HG02840 (cell line): Measurements from ENCODE around the gene DEFB125.
"Not testable (repeated sequence)": the region's sequence is repeated elsewhere in the genome, so short reads cannot be mapped to it uniquely, and the experiment has no call there.

Experiments
- ATAC-seq: cut with Tn5 transposase; IDR thresholded peaks from one replicate; pipeline ENCODE4 v1.9.1; 2021; ENCODE audit warnings: mild to moderate bottlenecking, moderate library complexity, moderate number of reproducible peaks; ENCODE audit not compliant: unreplicated experiment, low FRiP score

The DEFB125 gene, protein sequence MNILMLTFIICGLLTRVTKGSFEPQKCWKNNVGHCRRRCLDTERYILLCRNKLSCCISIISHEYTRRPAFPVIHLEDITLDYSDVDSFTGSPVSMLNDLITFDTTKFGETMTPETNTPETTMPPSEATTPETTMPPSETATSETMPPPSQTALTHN

DNA sequence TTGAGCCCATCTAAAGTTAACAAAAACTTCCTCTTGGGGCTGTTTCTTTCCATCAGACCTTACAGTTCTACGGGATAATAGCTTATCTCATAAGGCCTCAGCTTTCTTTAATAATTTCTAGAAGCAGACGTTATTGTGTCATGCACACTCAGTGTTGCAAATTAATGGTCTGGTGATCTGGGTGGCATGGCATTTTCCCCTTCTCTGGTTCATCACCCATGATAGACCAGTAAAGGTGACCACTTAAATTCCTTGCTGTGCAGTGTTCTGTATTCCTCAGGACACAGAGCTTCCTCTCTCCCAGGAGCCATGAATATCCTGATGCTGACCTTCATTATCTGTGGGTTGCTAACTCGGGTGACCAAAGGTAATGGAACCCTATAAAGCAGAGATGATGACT is at the start of gene DEFB125:
DEFB125 (plus strand) TSS at position 272 of the 400 bp plus-strand sequence; CDS start at position 310, 38 bp downstream.
- no peak for ATAC-seq

DNA sequence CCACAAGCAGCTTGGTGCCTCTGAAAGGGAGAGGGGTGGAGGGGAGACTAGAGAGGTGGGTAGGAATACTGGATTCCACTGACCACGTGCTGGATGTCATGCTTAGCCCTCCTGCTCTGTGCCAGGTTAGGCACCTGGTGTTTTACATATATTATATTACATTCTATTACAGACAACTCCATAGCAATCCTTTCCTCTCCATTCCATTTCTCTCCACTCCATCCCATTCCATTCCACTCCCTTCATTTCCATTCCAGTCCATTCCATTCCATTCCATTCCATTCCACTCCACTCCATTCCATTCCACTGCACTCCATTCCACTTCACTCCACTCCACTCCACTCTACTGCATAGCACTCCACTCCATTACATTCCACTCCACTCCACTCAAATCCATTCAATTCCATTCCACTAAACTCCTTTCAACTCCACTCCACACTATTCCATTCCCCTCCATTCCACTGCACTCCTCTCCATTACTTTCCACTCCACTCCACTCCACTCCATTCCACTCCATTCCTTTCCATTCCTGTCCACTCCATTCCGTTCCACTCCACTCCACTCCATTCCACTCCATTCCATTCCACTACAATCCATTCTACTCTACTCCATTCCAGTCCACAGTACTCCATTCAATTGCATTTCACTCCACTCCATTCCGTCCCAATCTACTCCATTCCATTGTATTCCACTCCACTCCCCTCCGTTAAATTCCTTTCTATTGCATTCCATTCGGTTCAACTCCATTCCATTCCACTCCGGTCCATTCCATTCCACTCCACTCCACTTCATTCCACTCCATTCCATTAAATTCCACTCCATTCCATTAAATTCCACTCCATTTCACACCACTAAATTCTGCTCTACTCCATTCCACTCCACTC is 27.2 kb upstream of the DEFB125 start:
- ATAC-seq = no peak

DNA sequence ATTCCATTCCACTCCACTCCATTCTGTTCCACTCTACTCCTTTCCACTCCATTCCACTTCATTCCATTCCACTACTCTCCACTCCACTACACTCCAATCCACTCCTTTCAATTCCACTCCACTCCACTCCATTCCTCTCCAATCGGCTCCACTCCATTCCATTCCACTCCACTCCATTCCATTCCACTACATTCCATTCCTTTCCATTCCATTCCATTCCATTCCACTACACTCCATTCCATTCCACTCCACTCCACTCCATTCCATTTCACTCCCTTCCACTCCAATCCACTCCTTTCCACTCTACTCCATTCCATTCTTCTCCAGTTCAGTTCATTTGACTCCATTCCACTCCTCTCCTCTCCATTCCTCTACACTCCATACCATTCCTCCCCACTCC is 26.2 kb upstream of the DEFB125 start:
- no peak for ATAC-seq

DNA sequence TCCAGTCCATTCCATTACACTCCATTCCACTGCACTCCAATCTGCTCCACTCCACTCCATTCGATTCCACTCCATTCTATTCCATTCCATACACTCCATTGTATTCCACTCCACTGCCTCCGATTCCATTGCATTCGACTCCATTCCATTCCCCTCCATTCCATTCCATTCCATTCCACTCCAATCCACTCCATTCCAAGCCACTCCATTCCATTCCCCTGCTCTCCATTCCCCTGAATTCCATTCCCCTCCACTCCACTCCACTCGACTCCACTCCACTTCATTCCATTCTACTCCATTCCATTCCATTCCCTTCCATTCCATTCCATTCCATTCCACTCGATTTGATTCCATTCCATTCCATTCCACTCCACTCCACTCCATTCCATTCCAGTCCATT is 25.7 kb upstream of the DEFB125 start:
- ATAC-seq = no peak

DNA sequence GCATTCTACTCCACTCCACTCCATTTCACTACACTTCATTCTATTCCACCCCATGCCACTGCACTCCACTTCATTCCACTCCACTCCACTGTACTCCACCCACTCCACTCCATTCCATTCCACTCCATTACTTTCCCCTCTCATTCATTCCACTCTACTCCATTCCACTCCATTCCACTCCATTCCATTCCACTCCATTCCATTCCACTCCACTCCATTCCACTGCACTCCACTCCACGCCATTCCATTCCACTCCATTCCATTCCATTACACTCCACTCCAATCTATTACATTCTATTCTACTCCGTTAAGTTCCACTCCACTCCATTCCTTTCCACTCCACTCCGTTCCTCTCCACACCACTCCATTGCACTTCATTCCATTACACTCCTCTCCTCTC is 25.0 kb upstream of the DEFB125 start:
- no peak for ATAC-seq

DNA sequence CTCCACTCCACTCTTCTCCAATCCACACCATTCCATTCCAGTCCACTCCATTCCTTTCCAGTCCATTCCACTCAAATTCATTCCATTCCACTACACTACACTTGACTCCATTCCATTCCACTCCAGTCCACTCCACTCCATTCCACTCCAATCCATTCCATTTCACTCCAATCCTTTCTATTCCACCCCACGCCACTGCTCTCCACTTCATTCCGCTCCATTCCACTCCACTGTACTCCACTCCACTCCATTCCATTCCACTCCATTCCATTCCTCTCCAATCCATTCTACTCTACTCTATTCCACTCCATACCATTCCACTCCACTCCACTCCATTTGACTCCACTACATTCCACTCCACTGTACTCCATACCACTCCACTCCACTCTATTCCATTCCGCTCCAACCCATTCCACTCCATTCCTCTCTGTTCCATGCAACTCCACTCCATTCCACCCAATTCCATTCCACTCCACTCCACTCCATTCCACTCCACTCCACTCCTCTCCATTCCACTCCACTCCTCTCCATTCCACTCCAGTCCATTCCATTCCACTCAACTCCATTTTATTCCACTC is 23.4 kb upstream of the DEFB125 start:
- ATAC-seq = no peak

DNA sequence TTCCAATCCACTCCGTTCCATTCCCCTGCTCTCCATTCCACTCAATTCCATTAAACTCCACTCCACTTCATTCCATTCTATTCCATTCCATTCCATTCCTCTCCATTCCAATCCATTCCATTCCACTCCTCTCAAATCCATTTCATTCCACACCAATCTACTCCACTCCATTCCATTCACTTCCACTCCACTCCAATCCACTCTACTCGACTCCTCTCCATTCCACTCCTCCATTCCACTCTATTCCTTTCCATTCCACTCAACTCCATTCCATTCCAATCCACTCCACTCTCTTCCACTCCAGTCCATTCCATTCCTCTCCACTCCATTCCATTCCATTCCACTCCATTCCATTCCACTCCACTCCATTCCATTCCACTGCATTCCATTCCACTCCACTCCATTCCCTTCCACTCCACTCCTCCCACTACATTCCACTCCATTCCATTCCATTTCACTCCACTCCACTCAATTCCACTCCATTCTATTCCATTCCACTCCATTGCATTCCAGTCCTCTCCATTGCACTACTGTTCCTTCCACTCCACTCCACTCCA is 22.6 kb upstream of the DEFB125 start:
- ATAC-seq = no peak

DNA sequence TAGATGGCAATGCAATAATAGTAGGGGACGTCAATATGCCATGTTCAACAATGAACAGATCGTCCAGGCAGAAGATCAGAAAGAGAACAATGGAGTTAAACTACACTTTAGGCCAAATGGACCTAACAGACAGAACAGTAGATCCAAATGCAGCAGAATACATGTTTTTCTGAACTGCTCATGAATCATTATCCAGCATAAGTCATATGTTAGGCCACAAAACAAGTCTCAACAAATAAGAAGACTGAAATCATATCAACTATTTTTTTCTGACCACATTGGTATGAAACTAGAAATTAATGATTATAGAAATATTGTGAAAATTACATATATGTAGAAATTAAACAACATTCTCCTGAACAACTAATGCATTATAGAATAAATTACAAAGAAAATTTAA is 10.2 kb upstream of the DEFB125 start:
- no peak for ATAC-seq

DNA sequence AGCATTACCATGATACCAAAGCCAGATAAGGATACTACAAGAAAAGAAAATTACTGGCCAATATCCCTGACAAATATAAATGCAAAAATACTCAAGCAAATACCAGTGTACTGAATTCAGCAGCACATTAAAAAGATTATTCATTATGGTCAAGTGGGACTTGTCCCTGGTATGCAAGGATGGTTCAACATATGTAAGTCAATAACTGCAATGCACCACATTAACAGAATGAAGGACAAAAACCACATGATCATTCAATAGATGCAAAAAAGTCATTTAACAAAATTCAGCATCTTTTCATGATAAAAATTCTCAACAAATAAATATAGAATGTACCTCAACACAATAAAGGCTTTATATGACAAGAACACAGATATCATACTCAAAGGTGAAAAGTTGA is 9.1 kb upstream of the DEFB125 start:
- no peak for ATAC-seq

DNA sequence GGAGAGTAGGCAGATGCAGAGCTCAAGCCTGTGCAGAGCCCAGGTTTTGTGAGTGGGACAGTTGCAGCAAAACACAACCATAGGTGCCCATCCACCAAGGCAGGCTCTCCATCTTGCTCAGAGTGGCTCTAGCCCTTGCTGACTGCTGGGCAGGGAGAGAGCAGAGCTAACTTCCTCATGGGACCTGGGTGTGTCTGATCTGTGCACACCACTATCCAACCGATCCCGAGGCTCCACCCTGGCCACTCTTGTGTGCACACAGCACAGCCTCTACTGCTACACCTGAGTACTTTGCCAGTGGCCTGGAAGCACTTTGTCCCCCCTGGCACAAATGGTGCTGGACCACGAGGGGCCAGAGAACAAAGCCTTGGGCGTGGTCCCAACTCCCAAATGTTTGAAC is 7.9 kb upstream of the DEFB125 start:
- ATAC-seq = no peak

DNA sequence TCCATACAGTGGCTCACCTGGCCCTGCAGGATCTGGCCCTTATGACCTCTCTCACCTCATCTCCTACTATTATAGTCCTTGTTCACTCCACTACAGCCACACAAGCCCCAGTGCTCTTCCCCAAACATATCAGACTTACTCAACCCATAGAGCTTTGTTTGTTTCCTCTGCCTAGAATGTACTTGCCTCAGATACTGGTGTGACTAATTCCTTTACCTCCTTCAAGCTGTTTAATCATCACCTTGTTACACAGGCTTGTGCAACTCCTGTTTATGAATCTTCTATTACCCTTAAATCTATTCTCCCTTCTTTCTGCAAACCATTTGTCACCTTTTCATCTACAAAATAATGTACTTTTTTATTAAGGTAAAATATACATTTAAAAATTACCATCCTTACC is 3.2 kb downstream of the DEFB125 start:
- ATAC-seq = no peak

DNA sequence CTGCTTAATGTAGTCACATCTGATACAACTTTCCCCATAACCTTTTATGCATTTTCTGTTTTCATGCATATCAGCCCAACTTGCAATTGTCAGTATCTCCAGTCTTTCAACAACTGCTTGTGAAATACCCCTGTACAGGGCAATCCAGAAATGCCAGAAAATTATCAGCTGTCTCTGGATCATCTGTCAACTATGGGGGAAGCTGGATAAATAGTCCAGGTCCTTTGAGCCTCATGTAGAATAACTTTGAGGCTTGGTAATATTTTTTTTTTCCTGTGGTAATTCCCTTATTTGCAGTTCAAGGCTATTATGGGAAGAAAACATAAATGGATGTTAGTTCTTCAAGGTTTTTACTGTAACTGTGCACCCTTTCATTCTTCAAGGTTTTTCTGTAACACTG is 6.2 kb downstream of the DEFB125 start:
- no peak for ATAC-seq

DNA sequence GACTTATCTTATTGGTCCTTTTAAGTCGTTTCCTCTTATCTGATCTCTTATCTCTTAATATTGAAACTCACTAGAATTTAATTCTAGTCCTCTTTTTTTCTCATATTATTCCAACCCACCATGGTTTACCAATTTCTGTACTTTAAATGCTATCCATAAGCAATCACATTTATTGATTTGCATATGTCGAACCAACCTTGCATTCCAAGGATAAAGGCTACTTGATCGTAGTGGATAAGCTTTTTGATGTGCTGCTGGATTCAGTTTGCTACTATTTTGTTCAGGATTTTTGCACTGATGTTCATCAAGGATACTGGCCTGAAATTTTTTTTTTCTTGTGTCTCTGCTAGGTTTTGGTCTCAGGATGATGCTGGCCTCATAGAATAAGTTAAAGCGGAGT is 7.7 kb downstream of the DEFB125 start:
- ATAC-seq = no peak

DNA sequence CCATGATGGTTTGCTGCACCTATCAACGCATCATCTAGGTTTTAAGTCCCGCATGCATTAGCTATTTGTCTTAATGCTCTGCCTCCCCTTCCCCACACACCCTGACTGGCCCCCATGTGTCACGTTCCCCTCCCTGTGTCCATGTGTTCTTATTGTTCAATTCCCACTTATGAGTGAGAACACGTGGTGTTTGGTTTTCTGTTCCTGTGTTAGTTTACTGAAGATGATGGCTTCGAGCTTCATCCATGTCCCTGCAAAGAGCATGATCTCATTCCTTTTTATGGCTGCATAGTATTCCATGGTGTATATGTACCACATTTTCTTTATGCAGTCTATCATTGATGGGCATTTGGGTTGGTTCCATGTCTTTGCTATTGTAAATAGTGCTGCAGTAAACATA is 10.2 kb downstream of the DEFB125 start:
- not testable (repeated sequence) for ATAC-seq

DNA sequence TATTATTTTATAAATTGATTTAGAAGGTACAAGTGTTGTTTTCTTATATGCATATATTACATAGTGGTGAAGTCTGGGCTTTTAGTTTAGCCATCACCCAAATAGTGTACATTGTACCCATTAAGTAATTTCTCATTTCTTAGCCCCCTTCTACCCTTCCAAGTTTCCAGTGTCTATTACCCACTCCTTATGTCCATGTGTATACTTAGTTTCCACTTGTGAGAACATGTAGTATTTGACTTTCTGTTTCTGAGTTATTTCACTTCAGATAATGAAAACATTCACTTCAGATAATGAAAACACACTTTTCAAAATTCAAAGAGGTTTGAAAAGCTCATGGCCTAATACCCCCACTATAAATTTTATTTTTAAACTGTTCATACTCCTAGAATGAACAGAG is 14.5 kb downstream of the DEFB125 start:
- ATAC-seq = no peak

DNA sequence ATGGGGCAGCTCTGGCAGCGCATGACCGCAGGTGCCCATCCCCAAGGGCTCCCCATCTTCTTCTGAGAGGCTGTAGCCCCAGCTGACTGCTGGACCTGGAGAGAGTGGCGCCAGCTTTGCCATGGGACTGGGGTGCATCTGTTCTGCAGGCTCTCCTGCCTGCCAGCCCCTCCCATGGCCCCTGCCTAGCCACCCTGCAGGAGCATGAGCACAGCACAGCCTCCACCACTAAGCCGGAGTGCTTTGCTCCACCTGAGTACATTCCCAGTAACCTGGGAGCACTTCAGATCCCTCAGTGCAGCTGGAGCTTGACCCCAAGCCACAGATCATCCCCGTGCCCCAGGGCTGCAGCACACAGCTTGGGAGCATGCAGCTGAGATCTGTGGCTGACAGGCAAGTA is 16.0 kb downstream of the DEFB125 start:
- no peak for ATAC-seq

DNA sequence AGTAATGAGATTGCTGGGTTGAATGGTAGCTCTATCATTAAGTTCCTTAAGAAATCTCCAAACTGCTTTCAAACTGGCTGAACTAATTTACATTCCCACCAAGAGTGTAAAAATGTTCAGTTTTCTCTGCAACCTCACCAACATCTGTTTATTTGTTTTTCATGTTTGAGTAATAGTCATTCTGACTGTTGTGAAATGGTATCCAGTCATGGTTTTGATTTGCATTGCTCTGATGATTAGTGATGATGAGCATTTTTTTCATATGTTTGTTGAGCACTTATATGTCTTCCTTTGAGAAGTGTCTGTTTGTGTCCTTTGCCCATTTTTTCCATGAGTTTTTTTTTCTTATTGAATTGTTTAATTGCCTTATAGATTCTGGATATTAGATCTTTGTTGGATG is 24.9 kb downstream of the DEFB125 start:
- ATAC-seq = no peak

DNA sequence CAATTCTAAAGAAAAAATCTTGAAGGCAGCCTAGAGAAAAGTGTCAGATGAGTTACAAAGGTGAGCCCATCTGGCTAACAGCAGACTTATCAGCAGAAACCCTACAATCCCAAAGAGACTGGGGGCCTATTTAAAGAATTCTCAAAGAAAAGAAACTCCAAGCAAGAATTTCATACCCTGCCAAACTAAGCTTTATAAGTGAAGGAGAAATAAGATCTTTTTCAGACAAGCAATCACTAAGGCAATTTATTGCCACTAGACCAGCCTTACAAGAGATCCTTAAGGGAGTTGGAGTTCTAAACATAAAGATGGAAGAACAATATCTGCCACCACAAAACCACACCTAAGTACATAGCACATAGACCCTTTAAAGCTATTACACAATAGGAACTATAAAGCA is 30.0 kb downstream of the DEFB125 start:
- no peak for ATAC-seq

DNA sequence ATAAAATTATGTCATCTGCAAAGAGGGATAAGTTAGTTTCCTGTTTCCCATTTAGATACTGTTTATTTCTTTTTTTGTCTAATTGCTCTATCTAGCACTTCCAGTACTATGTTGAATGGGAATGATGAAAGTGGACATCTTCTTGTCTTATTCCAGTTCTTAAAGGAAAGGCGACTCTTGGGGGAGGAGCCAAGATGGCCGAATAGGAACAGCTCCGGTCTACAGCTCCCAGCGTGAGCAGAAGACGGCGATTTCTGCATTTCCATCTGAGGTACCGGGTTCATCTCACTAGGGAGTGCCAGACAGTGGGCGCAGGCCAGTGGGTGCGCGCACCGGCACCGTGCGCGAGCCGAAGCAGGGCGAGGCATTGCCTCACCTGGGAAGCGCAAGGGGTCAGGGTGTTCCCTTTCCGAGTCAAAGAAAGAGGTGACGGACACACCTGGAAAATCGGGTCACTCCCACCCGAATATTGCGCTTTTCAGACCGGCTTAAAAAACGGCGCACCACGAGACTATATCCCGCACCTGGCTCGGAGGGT is 42.4 kb downstream of the DEFB125 start:
- ATAC-seq = not testable (repeated sequence)

DNA sequence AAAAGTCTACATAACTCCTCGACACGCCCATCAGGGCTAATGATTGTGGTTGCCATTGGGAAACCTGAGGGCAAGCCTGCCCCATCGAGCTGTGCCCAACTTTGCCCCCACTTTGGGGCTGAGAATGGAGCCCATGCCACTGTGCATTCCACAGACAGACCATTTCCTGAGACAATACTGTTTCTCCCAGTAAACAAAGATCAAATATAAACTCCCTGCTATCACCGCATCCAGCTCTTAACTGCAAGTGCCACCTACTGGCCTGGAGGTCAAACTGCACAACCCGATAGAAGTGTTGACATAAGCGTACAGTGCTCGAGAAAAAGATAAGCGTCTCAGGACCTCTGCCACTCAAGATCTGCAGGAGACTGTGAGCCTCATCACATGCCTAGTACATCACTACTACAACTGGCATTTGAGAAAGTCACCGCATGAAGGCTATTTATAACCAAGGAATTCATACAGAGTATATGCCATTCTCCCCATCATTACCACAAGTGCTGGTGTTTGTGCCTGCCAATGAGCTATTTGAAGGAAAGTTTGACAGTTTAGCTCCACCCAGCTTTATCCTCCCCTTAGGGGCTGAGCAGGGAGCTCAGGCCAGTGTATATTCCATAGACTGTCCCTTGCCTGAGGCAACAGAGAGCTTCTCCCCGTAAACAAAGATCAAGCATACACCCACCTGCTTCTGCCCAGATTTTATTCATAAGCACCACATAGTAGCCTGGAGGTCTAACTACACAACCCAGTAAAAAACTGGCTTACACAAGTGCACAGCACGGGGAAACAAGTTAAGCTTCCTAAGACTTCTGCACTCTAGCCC is 50.4 kb downstream of the DEFB125 start:
- no peak for ATAC-seq
